ENCODE data around the gene DECR2.

DNA sequence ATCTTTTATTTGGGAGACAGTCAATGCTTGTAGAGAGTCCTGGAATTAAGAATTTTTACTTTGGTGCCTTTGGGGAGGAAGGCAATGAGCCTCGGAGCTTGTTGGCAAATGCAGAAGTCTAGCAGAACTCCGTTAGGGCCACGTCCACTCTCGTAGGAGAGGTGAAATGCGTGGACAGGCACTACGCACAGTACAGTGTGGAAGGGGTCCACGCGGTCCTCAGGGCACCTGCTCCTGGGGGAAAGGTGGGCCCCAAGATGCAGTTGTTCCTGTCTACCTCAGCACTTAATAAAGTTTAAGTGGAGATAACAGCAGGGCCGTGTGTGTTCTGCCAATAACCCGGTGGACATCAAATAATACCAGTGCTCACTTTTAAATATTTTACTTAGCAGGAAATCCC, 25.6 kb downstream of the DECR2 start:
- TF ChIP-seq, protein P1, sequence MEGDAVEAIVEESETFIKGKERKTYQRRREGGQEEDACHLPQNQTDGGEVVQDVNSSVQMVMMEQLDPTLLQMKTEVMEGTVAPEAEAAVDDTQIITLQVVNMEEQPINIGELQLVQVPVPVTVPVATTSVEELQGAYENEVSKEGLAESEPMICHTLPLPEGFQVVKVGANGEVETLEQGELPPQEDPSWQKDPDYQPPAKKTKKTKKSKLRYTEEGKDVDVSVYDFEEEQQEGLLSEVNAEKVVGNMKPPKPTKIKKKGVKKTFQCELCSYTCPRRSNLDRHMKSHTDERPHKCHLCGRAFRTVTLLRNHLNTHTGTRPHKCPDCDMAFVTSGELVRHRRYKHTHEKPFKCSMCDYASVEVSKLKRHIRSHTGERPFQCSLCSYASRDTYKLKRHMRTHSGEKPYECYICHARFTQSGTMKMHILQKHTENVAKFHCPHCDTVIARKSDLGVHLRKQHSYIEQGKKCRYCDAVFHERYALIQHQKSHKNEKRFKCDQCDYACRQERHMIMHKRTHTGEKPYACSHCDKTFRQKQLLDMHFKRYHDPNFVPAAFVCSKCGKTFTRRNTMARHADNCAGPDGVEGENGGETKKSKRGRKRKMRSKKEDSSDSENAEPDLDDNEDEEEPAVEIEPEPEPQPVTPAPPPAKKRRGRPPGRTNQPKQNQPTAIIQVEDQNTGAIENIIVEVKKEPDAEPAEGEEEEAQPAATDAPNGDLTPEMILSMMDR (conservative IDR thresholded peaks at IDR 0.05 in 1 of 2, IDR thresholded peaks at IDR 0.05 in 1 of 2; ENCODE audit: low read depth in 1 of 2, low read length in 2 of 2), result no peak
- TF ChIP-seq EZH2 (IDR thresholded peaks at IDR 0.05; ENCODE audit: low read length, missing control alignments), result no peak
